MCF 10A (cell line): ENCODE results near the gene CKS1B. TPM values are rescaled to one million over a fixed set of nuclear protein-coding genes. Genes with fewer than 3 reads are reported as not detected.
A peak's percentile ranks its signal among the peaks of the same experiment; 100 is the strongest.

Source experiments
- BruUV-seq: library from RNA; stranded (reverse); fragments of 400-500 nt; replicated peaks from 2 replicates; lab custom pipeline; 2021; lab: Mats Ljungman, UMichigan
- CTCF ChIA-PET: fragments of 300-600 bp; sonication (Branson Sonifier 250); formaldehyde crosslinking; extraction: SDS; loops from one replicate; lab custom pipeline; 2021; ENCODE audit warnings: antibody characterized with exemption, inconsistent platforms; lab: Yijun Ruan, JAX
- POLR2A ChIA-PET: fragments of 300-600, 350-650 bp; sonication (Branson Sonifier 250); formaldehyde crosslinking; extraction: SDS; loops from one replicate; lab custom pipeline; 2020; ENCODE audit warnings: antibody characterized with exemption, inconsistent platforms; lab: Yijun Ruan, JAX
- DNase-seq: peaks from one replicate; pipeline ENCODE4 v3.0.0-alpha.2; 2018; ENCODE audit not compliant: unreplicated experiment
- H3K27ac Mint-ChIP-seq: one replicate; pipeline ENCODE4 v1.8.0; 2022; ENCODE audit warnings: mild to moderate bottlenecking, low read depth, mixed read lengths; ENCODE audit not compliant: unreplicated experiment
- H3K27me3 Mint-ChIP-seq: one replicate; pipeline ENCODE4 v1.8.0; 2022; ENCODE audit warnings: mixed read lengths; ENCODE audit not compliant: insufficient read depth, unreplicated experiment
- H3K36me3 Mint-ChIP-seq: one replicate; pipeline ENCODE4 v1.8.0; 2022; ENCODE audit warnings: mild to moderate bottlenecking, moderate library complexity, mixed read lengths; ENCODE audit not compliant: insufficient read depth, unreplicated experiment
- H3K4me1 Mint-ChIP-seq: one replicate; pipeline ENCODE4 v1.8.0; 2022; ENCODE audit warnings: mixed read lengths; ENCODE audit not compliant: insufficient read depth, unreplicated experiment
- H3K4me3 Mint-ChIP-seq: one replicate; pipeline ENCODE4 v1.8.0; 2022; ENCODE audit warnings: mild to moderate bottlenecking, moderate library complexity, mixed read lengths; ENCODE audit not compliant: unreplicated experiment
- H3K9me3 Mint-ChIP-seq: one replicate; pipeline ENCODE4 v1.8.0; 2022; ENCODE audit warnings: mixed read lengths; ENCODE audit not compliant: unreplicated experiment
- CTCF ChIP-seq: fragments of 200-600 bp; IDR thresholded peaks from one replicate; pipeline ENCODE4 v1.8.0; 2022; ENCODE audit warnings: antibody characterized with exemption, mild to moderate bottlenecking; ENCODE audit not compliant: unreplicated experiment
- intact Hi-C: fragments of 100-400 bp; cut with micrococcal nuclease; formaldehyde crosslinking; loops from 2 replicates; pipeline ENCODE4 v1.14.1; 2022
- total RNA-seq: library from RNA; stranded (reverse); gene quantifications from 2 replicates; pipeline ENCODE4 v1.2.3, GENCODE V29; 2022

CKS1B gene
- total RNA-seq, 1 experiment from 2014 or later = 285 TPM

GRCh38 chr1:155013632-155014031 lies 39.2 kb downstream of the CKS1B start:
- Mint-ChIP-seq H3K4me1 (peaks cover 71% of the 10 kb centered on the region), H3K4me3 (no peak overlapping the region), H3K9me3 (no peaks in the 10 kb centered on the region), H3K27ac (peak overlapping the region; percentile 86), H3K27me3 (no peaks in the 10 kb centered on the region), H3K36me3 (peaks cover 90% of the 10 kb centered on the region)
- no TSS peak for BruUV-seq
- POLR2A ChIA-PET = interaction anchor here (0.6 to 14.0 kb wide), 9 partner anchors 9 to 116 kb away, joined by 3 to 312 read pairs (median 4); partner anchors contain the start of genes CKS1B, FLAD1, PMVK and SHC1
- no peak for DNase-seq
- CTCF ChIA-PET = interaction anchor here (0.5 to 14.4 kb wide), 7 partner anchors 10 to 1398 kb away, joined by 3 to 390 read pairs (median 4); partner anchors contain the start of genes ADAM15 and S100A14
- intact Hi-C loops = no loop called here
- no peak for TF ChIP-seq CTCF

- ChIA-PET CTCF (interaction anchor here (0.6 to 14.4 kb wide), 9 partner anchors 9 to 115 kb away, joined by 3 to 390 read pairs (median 7); partner anchors contain the start of genes ADAM15 and PYGO2), POLR2A (interaction anchor here (0.6 to 14.0 kb wide), 9 partner anchors 8 to 209 kb away, joined by 3 to 312 read pairs (median 27); partner anchors contain the start of genes CKS1B, DCST1, DCST2 and FLAD1)
- Mint-ChIP-seq H3K36me3 (peaks cover 88% of the 10 kb centered on the region), H3K4me1 (peaks cover 71% of the 10 kb centered on the region), H3K27ac (peak overlapping the region; percentile 80), H3K27me3 (no peaks in the 10 kb centered on the region), H3K4me3 (no peak overlapping the region), H3K9me3 (no peaks in the 10 kb centered on the region)
- intact Hi-C loops = no loop called here
- TF ChIP-seq CTCF = no peak
- BruUV-seq = no TSS peak
- no peak for DNase-seq
Observed at GRCh38 chr1:155014709-155015508, 40.4 kb downstream of the CKS1B start.

GRCh38 chr1:155015527-155016230 lies 41.2 kb downstream of the CKS1B start:
- TF ChIP-seq CTCF = no peak
- Mint-ChIP-seq H3K27ac (peak overlapping the region; percentile 80), H3K27me3 (no peaks in the 10 kb centered on the region), H3K4me1 (peaks cover 75% of the 10 kb centered on the region), H3K4me3 (no peak overlapping the region), H3K9me3 (no peaks in the 10 kb centered on the region), H3K36me3 (peaks cover 88% of the 10 kb centered on the region)
- no TSS peak for BruUV-seq
- ChIA-PET CTCF (interaction anchor here (0.5 to 14.4 kb wide), 14 partner anchors 8 to 152 kb away, joined by 3 to 390 read pairs (median 5); partner anchors contain the start of genes ADAM15, PMVK, PYGO2 and SHC1), POLR2A (interaction anchor here (0.6 to 14.0 kb wide), 14 partner anchors 7 to 209 kb away, joined by 3 to 312 read pairs (median 12); partner anchors contain the start of genes ADAM15, CKS1B, DCST1 and DCST2)
- no peak for DNase-seq
- intact Hi-C loops = loop anchor here (2.0 kb wide), 1 partner anchor 23 kb away; no protein-coding TSS in a partner anchor
